ENCODE data around the gene KIF1B.

DNA sequence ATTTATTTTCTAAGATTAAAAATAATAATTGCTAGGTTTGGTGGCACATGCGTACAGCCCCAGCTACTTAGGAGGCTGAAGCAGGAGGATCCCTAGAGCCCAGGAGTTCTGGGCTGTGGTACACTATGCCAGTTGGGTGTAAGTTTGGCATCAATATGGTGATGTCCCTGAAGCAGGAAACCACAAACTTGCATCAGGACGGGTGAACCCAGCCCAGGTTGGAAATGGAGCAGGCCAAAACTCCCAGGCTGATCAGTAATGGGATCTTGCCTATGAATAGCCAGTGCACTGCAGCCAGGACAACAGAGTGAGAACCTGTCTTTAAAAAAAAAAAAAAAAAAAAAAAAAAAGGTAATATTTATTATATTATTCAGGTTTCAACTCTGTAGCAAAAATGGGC lies 96.1 kb downstream of the KIF1B start:
- TF ChIP-seq, protein P1, sequence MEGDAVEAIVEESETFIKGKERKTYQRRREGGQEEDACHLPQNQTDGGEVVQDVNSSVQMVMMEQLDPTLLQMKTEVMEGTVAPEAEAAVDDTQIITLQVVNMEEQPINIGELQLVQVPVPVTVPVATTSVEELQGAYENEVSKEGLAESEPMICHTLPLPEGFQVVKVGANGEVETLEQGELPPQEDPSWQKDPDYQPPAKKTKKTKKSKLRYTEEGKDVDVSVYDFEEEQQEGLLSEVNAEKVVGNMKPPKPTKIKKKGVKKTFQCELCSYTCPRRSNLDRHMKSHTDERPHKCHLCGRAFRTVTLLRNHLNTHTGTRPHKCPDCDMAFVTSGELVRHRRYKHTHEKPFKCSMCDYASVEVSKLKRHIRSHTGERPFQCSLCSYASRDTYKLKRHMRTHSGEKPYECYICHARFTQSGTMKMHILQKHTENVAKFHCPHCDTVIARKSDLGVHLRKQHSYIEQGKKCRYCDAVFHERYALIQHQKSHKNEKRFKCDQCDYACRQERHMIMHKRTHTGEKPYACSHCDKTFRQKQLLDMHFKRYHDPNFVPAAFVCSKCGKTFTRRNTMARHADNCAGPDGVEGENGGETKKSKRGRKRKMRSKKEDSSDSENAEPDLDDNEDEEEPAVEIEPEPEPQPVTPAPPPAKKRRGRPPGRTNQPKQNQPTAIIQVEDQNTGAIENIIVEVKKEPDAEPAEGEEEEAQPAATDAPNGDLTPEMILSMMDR (conservative IDR thresholded peaks at IDR 0.05; ENCODE audit: low read depth, low read length): no peak
- TF ChIP-seq EZH2 (IDR thresholded peaks at IDR 0.05; ENCODE audit: borderline replicate concordance, low read depth, low read length, poor library complexity, severe bottlenecking): no peak
